CD4-positive, alpha-beta T cell treated with Interleukin-15 for 4 hours (primary cell): ENCODE data around the gene ZNF74.
A peak's percentile ranks its signal among the peaks of the same experiment; 100 is the strongest.
"Not testable (repeated sequence)": the region's sequence is repeated elsewhere in the genome, so short reads cannot be mapped to it uniquely, and the experiment has no call there.

Experiments used
- DNase-seq: peaks from one replicate; pipeline ENCODE4 v3.0.0-alpha.2; 2020; ENCODE audit warnings: low spot score

ZNF74 gene

GRCh38 chr22:20400606-20401375 lies 6.8 kb downstream of the ZNF74 start:
- no peak for DNase-seq

- DNase-seq = no peak
Measured at GRCh38 chr22:20401376-20402014, 7.5 kb downstream of the ZNF74 start.

GRCh38 chr22:20402960-20403778 lies 9.2 kb downstream of the ZNF74 start:
- no peak for DNase-seq

GRCh38 chr22:20403779-20404140 lies 9.8 kb downstream of the ZNF74 start:
- no peak for DNase-seq

- DNase-seq = no peak
Measured at GRCh38 chr22:20404881-20405280, 10.9 kb downstream of the ZNF74 start.

- DNase-seq = no peak
Measured at GRCh38 chr22:20405291-20405930, 11.5 kb downstream of the ZNF74 start.

GRCh38 chr22:20405931-20406685 lies 12.2 kb downstream of the ZNF74 start:
- DNase-seq = no peak

GRCh38 chr22:20406686-20407408 lies 12.9 kb downstream of the ZNF74 start:
- no peak for DNase-seq

GRCh38 chr22:20407829-20408228 lies 13.9 kb downstream of the ZNF74 start:
- DNase-seq = no peak

- no peak for DNase-seq
Measured at GRCh38 chr22:20408891-20409290, 14.9 kb downstream of the ZNF74 start.

- DNase-seq = not testable (repeated sequence)
Measured at GRCh38 chr22:20409385-20409784, 15.4 kb downstream of the ZNF74 start.

GRCh38 chr22:20412474-20413216 lies 18.7 kb downstream of the ZNF74 start:
- DNase-seq = no peak

- DNase-seq = no peak
Measured at GRCh38 chr22:20413217-20414058, 19.5 kb downstream of the ZNF74 start.

- DNase-seq = no peak
Measured at GRCh38 chr22:20414059-20414440, 20.1 kb downstream of the ZNF74 start.

GRCh38 chr22:20414450-20414849 lies 20.5 kb downstream of the ZNF74 start:
- DNase-seq = no peak

GRCh38 chr22:20415241-20415640 lies 21.3 kb downstream of the ZNF74 start:
- DNase-seq = not testable (repeated sequence)

- DNase-seq = not testable (repeated sequence)
Measured at GRCh38 chr22:20415699-20416098, 21.7 kb downstream of the ZNF74 start.

- peak; percentile 70 for DNase-seq
Measured at GRCh38 chr22:20418211-20418788, 24.3 kb downstream of the ZNF74 start.

GRCh38 chr22:20419664-20419951 lies 25.7 kb downstream of the ZNF74 start:
- DNase-seq = no peak
